SK-N-MC (cell line): Measurements from ENCODE around the gene GPC3.
"Not testable (repeated sequence)": the region's sequence is repeated elsewhere in the genome, so short reads cannot be mapped to it uniquely, and the experiment has no call there.

Source experiments
- EZH2 ChIP-seq: fragments of 200-600 bp; sonication (generic); IDR thresholded peaks from one replicate; pipeline ENCODE4 v1.6.1; 2017; ENCODE audit warnings: antibody characterized with exemption
- POLR2AphosphoS5 ChIP-seq: IDR thresholded peaks from 2 replicates; pipeline ENCODE4 v1.6.1; 2012; ENCODE audit warnings: mild to moderate bottlenecking, low read depth, low read length, borderline replicate concordance

- not testable (repeated sequence) for TF ChIP-seq EZH2, POLR2AphosphoS5
Measured at GRCh38 chrX:133888084-133888483, 97.3 kb downstream of the GPC3 start.
